ENCODE results near the gene CD46. TPM values are rescaled to one million over a fixed set of nuclear protein-coding genes. Genes with fewer than 3 reads are reported as not detected.

The CD46 gene
- total RNA-seq, 1 experiment from 2014 or later: 91.4 TPM

DNA sequence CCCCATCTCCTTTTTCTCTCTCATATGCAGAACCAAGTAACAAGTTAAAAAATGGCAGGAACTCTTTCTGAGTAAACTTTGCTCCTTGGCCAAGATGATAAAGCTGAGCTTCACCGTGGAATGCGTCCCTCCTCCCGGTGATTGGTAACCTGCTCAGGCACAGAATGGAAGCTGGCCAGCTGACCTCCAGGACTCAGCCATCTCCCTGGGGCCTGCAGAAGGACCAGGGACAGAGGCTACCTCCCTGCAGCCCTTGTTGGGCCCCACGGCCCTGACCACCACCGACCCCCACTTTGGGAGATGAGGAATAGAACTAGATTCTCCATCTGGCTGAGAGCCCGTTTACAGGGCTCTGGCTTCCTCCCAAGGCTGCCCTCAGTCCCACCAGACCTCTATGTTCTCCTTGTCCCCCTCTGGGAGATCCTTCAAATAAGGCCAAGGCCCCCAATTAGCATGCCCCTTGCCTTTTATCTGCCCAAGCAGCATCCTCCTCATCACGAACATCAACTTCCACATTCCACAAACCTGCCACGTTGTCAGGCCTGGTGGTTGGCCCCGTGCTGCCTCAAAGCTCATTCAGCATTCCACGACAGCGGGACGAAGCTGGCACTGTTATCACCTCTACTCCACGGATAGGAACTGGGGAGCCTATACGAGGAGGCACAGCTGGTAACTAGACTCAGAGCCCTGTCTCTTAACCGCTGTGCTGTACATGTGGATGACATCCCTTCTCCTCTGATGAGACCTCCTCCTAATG, 84.9 kb downstream of the CD46 start:
- H3K4me1 ChIP-seq (ENCODE audit: insufficient read depth, low read length, poor library complexity, severe bottlenecking): no peaks in the 10 kb centered on the region
- H3K4me3 ChIP-seq (ENCODE audit: low read depth, low read length, poor library complexity, severe bottlenecking): no peak overlapping the region
- POLR2A ChIA-PET (ENCODE audit: low non-redundant PET): no interaction called here
- no peak for DNase-seq (ENCODE audit: low spot score)
- no peaks in the 10 kb centered on the region for H3K9me3 ChIP-seq (ENCODE audit: low read depth, low read length, poor library complexity, severe bottlenecking)
- no peak for TF ChIP-seq EZH2 (IDR thresholded peaks at IDR 0.05; ENCODE audit: borderline replicate concordance, low read depth, low read length, poor library complexity, severe bottlenecking)
- TF ChIP-seq, protein P1, sequence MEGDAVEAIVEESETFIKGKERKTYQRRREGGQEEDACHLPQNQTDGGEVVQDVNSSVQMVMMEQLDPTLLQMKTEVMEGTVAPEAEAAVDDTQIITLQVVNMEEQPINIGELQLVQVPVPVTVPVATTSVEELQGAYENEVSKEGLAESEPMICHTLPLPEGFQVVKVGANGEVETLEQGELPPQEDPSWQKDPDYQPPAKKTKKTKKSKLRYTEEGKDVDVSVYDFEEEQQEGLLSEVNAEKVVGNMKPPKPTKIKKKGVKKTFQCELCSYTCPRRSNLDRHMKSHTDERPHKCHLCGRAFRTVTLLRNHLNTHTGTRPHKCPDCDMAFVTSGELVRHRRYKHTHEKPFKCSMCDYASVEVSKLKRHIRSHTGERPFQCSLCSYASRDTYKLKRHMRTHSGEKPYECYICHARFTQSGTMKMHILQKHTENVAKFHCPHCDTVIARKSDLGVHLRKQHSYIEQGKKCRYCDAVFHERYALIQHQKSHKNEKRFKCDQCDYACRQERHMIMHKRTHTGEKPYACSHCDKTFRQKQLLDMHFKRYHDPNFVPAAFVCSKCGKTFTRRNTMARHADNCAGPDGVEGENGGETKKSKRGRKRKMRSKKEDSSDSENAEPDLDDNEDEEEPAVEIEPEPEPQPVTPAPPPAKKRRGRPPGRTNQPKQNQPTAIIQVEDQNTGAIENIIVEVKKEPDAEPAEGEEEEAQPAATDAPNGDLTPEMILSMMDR (conservative IDR thresholded peaks at IDR 0.05; ENCODE audit: low read depth, low read length): no peak
- H3K36me3 ChIP-seq (ENCODE audit: insufficient read depth, low read length, poor library complexity, severe bottlenecking): no peaks in the 10 kb centered on the region
- BruUV-seq (replicated peaks): no TSS peak
- CTCF ChIA-PET: no interaction called here
- H3K27ac ChIP-seq (ENCODE audit: low read depth, low read length, poor library complexity, severe bottlenecking): no peak overlapping the region
- H3K27me3 ChIP-seq (replicated peaks; ENCODE audit: insufficient read depth, low read depth, low read length, poor library complexity): no peaks in the 10 kb centered on the region
- intact Hi-C loops (cut with micrococcal nuclease; ENCODE audit: unreplicated experiment): no loop called here

- H3K27ac ChIP-seq (ENCODE audit: low read depth, low read length, poor library complexity, severe bottlenecking): no peak overlapping the region
- no peak overlapping the region for H3K4me3 ChIP-seq (ENCODE audit: low read depth, low read length, poor library complexity, severe bottlenecking)
- TF ChIP-seq EZH2 (IDR thresholded peaks at IDR 0.05; ENCODE audit: borderline replicate concordance, low read depth, low read length, poor library complexity, severe bottlenecking): no peak
- TF ChIP-seq, protein P1 (conservative IDR thresholded peaks at IDR 0.05; ENCODE audit: low read depth, low read length): no peak
- no peaks in the 10 kb centered on the region for H3K36me3 ChIP-seq (ENCODE audit: insufficient read depth, low read length, poor library complexity, severe bottlenecking)
- H3K4me1 ChIP-seq (ENCODE audit: insufficient read depth, low read length, poor library complexity, severe bottlenecking): no peaks in the 10 kb centered on the region
- DNase-seq (ENCODE audit: low spot score): no peak
- intact Hi-C loops (cut with micrococcal nuclease; ENCODE audit: unreplicated experiment): no loop called here
- BruUV-seq (replicated peaks): no TSS peak
- ChIA-PET POLR2A (ENCODE audit: low non-redundant PET) (no interaction called here), CTCF (no interaction called here)
- no peaks in the 10 kb centered on the region for H3K27me3 ChIP-seq (replicated peaks; ENCODE audit: insufficient read depth, low read depth, low read length, poor library complexity)
- H3K9me3 ChIP-seq (ENCODE audit: low read depth, low read length, poor library complexity, severe bottlenecking): no peaks in the 10 kb centered on the region
These were observed 85.8 kb downstream of the CD46 start for GRCh38 chr1:207837673-207838072.

- no peak for DNase-seq (ENCODE audit: low spot score)
- intact Hi-C loops (cut with micrococcal nuclease; ENCODE audit: unreplicated experiment): no loop called here
- Histone ChIP-seq H3K4me3 (ENCODE audit: low read depth, low read length, poor library complexity, severe bottlenecking) (no peak overlapping the region), H3K27ac (ENCODE audit: low read depth, low read length, poor library complexity, severe bottlenecking) (no peak overlapping the region), H3K4me1 (ENCODE audit: insufficient read depth, low read length, poor library complexity, severe bottlenecking) (no peaks in the 10 kb centered on the region), H3K36me3 (ENCODE audit: insufficient read depth, low read length, poor library complexity, severe bottlenecking) (no peaks in the 10 kb centered on the region), H3K27me3 (replicated peaks; ENCODE audit: insufficient read depth, low read depth, low read length, poor library complexity) (no peaks in the 10 kb centered on the region), H3K9me3 (ENCODE audit: low read depth, low read length, poor library complexity, severe bottlenecking) (no peaks in the 10 kb centered on the region)
- no TSS peak for BruUV-seq (replicated peaks)
- no peak for TF ChIP-seq EZH2 (IDR thresholded peaks at IDR 0.05; ENCODE audit: borderline replicate concordance, low read depth, low read length, poor library complexity, severe bottlenecking)
- TF ChIP-seq, protein P1 (conservative IDR thresholded peaks at IDR 0.05; ENCODE audit: low read depth, low read length): no peak
- CTCF ChIA-PET: no interaction called here
- POLR2A ChIA-PET (ENCODE audit: low non-redundant PET): no interaction called here
These were observed 86.6 kb downstream of the CD46 start for GRCh38 chr1:207838156-207839082.
